ENCODE results near the gene UBXN10.
"Not testable (repeated sequence)": the region's sequence is repeated elsewhere in the genome, so short reads cannot be mapped to it uniquely, and the experiment has no call there.

The UBXN10 gene

GRCh38 chr1:20202166-20202565, 16.3 kb downstream of the UBXN10 start:
- DNase-seq (ENCODE audit: low read depth), result no peak

GRCh38 chr1:20207546-20207945, 21.6 kb downstream of the UBXN10 start:
- DNase-seq (ENCODE audit: low read depth), result no peak

GRCh38 chr1:20209471-20209870, 23.6 kb downstream of the UBXN10 start:
- DNase-seq (ENCODE audit: low read depth), result no peak

- no peak for DNase-seq (ENCODE audit: low read depth)
Measured at GRCh38 chr1:20210736-20211460, 25.0 kb downstream of the UBXN10 start.

GRCh38 chr1:20211511-20211931, 25.6 kb downstream of the UBXN10 start:
- DNase-seq (ENCODE audit: low read depth), result no peak

- no peak for DNase-seq (ENCODE audit: low read depth)
Measured at GRCh38 chr1:20212085-20212684, 26.3 kb downstream of the UBXN10 start.

- peak; percentile 14 for DNase-seq (ENCODE audit: low read depth)
Measured at GRCh38 chr1:20212685-20213331, 26.9 kb downstream of the UBXN10 start.

GRCh38 chr1:20215716-20216115, 29.8 kb downstream of the UBXN10 start:
- DNase-seq (ENCODE audit: low read depth), result no peak

- DNase-seq (ENCODE audit: low read depth), result no peak
Measured at GRCh38 chr1:20216574-20216973, 30.7 kb downstream of the UBXN10 start.

GRCh38 chr1:20219053-20219452, 33.2 kb downstream of the UBXN10 start:
- DNase-seq (ENCODE audit: low read depth), result not testable (repeated sequence)

- DNase-seq (ENCODE audit: low read depth), result no peak
Measured at GRCh38 chr1:20220036-20220435, 34.1 kb downstream of the UBXN10 start.

- DNase-seq (ENCODE audit: low read depth), result no peak
Measured at GRCh38 chr1:20223106-20223505, 37.2 kb downstream of the UBXN10 start.

GRCh38 chr1:20223551-20224419, 37.9 kb downstream of the UBXN10 start:
- DNase-seq (ENCODE audit: low read depth), result no peak

- no peak for DNase-seq (ENCODE audit: low read depth)
Measured at GRCh38 chr1:20224546-20224945, 38.6 kb downstream of the UBXN10 start.

GRCh38 chr1:20227704-20228103, 41.8 kb downstream of the UBXN10 start:
- no peak for DNase-seq (ENCODE audit: low read depth)

GRCh38 chr1:20228314-20228825, 42.5 kb downstream of the UBXN10 start:
- no peak for DNase-seq (ENCODE audit: low read depth)

- no peak for DNase-seq (ENCODE audit: low read depth)
Measured at GRCh38 chr1:20229171-20229570, 43.3 kb downstream of the UBXN10 start.

GRCh38 chr1:20232564-20232963, 46.7 kb downstream of the UBXN10 start:
- not testable (repeated sequence) for DNase-seq (ENCODE audit: low read depth)

GRCh38 chr1:20233394-20233793, 47.5 kb downstream of the UBXN10 start:
- DNase-seq (ENCODE audit: low read depth), result no peak

GRCh38 chr1:20233866-20234265, 48.0 kb downstream of the UBXN10 start:
- no peak for DNase-seq (ENCODE audit: low read depth)

GRCh38 chr1:20234788-20235535, 49.1 kb downstream of the UBXN10 start:
- DNase-seq (ENCODE audit: low read depth), result no peak

Measured in stimulated activated CD4-positive, alpha-beta T cell treated with anti-CD3 and anti-CD28 coated beads, Interleukin-2, amount 100 ng/mL, for 4 hours (primary cell).